Gastrocnemius medialis (tissue), 4 donors: ENCODE results near the gene SGCE.

Source experiments
- POLR2A ChIP-seq, 2 donors: fragments of 450-650 bp; IDR thresholded peaks; one replicate each; pipeline ENCODE4 v1.6.1; 2017; ENCODE audit warnings: antibody characterized with exemption in 2 of 2, mild to moderate bottlenecking in 2 of 2, moderate library complexity in 2 of 2
- TF ChIP-seq, protein P1 (sequence below), 5 experiments: fragments of 450-650 bp in 3 of 5; fragments of 200-600 bp in 2 of 5; sonication (generic) in 2 of 5; IDR thresholded peaks in 4 of 5; conservative IDR thresholded peaks in 1 of 5; 1 replicate in 4 of 5; 2 replicates in 1 of 5; pipeline ENCODE4 v1.5.1; 2016 to 2019; ENCODE audit warnings: antibody characterized with exemption in 5 of 5, mild to moderate bottlenecking in 3 of 5, moderate library complexity in 3 of 5

DNA sequence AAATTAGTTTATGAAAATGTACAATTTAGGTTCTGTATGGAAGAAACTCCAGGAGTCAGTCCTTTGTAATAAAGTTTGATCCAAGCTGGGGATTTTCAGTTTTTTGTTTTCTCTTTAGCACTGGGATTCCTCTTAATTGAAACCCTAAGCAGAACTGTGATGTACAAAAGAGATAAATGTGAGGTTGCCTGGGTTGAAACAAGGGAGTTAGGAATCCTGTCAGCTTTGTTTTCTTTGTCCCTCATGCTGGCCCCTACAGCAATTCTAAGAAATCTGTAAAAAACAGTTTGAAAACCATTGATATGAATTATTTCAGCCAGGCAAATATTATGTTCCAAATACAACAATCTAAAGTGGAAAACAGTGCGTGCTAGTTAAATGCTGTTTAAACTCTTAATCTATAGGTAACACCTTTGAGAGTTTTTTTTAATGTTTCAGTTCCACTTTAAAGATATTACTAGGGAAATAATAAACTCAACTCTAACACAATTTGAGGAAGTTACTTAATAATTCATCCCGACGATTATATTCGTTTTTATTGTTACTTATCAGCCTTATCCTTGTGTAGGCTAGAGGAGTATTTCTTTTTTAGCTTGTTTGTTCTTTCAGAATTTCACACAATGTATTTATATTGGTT, 65.3 kb downstream of the SGCE start:
- TF ChIP-seq, protein P1, sequence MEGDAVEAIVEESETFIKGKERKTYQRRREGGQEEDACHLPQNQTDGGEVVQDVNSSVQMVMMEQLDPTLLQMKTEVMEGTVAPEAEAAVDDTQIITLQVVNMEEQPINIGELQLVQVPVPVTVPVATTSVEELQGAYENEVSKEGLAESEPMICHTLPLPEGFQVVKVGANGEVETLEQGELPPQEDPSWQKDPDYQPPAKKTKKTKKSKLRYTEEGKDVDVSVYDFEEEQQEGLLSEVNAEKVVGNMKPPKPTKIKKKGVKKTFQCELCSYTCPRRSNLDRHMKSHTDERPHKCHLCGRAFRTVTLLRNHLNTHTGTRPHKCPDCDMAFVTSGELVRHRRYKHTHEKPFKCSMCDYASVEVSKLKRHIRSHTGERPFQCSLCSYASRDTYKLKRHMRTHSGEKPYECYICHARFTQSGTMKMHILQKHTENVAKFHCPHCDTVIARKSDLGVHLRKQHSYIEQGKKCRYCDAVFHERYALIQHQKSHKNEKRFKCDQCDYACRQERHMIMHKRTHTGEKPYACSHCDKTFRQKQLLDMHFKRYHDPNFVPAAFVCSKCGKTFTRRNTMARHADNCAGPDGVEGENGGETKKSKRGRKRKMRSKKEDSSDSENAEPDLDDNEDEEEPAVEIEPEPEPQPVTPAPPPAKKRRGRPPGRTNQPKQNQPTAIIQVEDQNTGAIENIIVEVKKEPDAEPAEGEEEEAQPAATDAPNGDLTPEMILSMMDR (IDR thresholded peaks at IDR 0.05 in 4 of 5, conservative IDR thresholded peaks at IDR 0.05 in 1 of 5) = no peak
- TF ChIP-seq POLR2A (IDR thresholded peaks at IDR 0.05) = no peak
